Vagina (tissue), 2 donors: ENCODE data around the gene USP16.

Experiments
- CTCF ChIP-seq, 3 experiments: fragments of 450-650 bp in 2 of 3; fragments of 200-600 bp in 1 of 3; sonication (generic) in 1 of 3; IDR thresholded peaks; one replicate each; pipeline ENCODE4 v1.5.1; 2017 to 2019; ENCODE audit warnings: antibody characterized with exemption in 3 of 3, mild to moderate bottlenecking in 2 of 3, moderate library complexity in 2 of 3
- POLR2A ChIP-seq, 2 donors: fragments of 450-650 bp; IDR thresholded peaks; one replicate each; pipeline ENCODE4 v1.6.1; 2017; ENCODE audit warnings: antibody characterized with exemption in 2 of 2, mild to moderate bottlenecking in 2 of 2, moderate library complexity in 2 of 2

GRCh38 chr21:29007810-29008209 is 16.7 kb upstream of the USP16 start:
- no peak for TF ChIP-seq POLR2A (IDR thresholded peaks at IDR 0.05)
- TF ChIP-seq CTCF (IDR thresholded peaks at IDR 0.05) = no peak
